ENCODE data around the gene MNT. TPM values are rescaled to one million over a fixed set of nuclear protein-coding genes. Genes with fewer than 3 reads are reported as not detected.
A peak's percentile ranks its signal among the peaks of the same experiment; 100 is the strongest.

The MNT gene
- total RNA-seq, 2 donors from 2014 or later = 26.0 to 27.2 TPM

DNA sequence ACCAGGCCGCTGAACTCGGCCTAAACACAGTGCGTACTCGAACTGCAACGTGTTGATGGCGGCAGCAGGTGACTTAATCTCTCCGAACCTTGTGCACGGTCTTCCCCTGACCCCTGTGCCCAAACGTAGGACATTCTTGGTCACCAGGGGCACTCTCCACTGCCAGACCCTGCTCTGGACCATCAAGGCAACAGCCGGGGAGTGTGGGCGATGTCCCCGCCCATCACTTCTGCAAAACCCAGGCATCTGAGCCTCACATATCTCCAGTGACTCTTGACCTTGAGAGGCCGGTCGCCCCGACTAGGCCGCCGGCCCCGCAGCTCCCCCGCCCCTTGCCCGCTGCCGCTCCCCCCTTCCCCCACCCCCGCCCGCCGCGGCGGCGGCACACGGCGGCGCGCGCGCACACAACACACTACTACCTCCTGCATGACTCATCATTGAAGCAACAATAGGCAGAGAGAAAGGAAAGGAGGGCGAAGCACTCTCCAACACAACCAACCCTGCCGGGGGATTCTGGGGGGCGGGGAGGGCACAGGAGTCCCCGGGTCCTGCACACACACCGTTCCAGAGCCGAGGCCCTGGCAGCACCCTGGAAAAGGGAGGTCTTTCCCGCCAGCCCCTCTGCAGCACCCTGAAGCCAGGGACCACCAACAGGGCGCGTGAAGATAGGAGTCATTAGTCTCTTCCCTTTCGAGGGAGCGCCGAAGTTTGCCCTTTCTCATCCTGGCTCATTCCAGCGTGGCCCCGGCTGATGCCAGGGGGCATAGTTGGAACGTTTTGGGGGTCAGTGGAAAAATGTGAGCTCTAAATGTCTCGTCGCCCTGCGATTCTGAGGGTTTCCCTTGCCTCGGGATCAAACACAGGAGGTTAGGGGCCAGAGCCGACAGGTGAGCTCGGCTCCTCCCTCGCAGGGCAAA is 1.9 kb downstream of the MNT start:
- peak; percentile 87 for DNase-seq (ENCODE audit: low spot score)
- intact Hi-C loops (cut with DNase I) = no loop called here

DNA sequence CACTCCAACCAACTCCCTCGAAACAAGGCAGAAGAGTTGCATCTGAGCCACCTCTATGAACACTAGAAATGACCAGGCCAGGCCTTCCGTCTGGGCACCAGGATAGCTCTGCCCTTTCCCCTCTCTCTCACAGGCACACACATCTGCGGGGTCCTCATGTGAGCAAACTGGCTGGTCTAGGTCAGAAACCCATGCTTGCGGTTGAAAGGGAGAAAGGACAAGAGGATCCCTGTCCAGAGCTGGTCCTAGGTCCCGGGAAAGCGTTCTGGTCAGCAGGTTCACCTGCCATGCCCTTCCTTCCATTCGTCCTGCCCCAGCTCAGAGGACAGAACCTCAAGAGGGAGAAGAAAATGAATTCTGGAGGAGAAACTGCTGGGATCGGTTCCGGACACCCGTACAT is 2.7 kb downstream of the MNT start:
- intact Hi-C loops (cut with DNase I) = no loop called here
- no peak for DNase-seq (ENCODE audit: low spot score)

DNA sequence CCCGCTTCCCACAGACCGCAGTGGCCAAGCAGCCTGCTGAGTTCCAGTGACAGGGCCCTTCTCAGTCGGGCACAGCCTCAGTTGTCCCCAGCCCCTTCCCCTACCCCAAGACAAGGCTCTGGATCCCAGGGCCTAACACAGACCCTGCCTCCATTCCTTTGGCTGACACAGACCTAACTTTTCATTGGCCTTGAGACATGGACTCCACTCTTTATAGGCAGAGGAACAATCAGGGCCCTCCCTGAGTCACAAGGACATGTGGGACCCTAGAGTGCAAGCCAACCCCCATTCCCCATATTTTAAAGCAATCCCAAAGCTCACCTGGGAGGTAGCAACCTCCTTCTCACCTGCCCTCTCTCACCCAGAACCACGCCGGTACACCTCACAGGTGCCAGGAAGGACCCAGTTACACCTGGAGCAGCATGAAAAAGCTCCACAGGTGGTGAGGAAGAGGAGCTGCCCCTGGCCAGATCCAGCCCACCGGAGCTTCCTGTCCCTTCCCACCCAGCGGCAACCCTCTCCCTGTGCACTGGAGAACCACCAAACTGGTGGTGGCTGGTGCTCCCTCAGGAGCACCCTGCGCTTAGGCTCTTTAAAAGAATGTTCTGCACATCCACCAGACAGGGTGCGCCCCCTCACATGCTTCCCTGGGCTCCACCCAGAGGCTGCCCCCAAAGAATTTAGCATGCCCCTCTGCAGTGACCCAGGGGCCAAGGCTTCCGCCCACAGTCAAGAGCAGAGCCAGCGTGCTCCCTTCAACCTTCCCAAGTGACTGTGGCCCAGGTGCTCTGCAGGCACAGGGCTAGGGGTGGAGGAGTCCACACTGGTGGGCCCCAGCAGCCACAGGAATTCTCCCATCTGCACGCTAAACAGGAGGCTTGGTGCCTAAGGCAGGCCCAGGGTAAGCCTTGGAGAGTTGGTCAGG is 3.4 kb downstream of the MNT start:
- intact Hi-C loops (cut with DNase I) = no loop called here
- DNase-seq (ENCODE audit: low spot score) = no peak

DNA sequence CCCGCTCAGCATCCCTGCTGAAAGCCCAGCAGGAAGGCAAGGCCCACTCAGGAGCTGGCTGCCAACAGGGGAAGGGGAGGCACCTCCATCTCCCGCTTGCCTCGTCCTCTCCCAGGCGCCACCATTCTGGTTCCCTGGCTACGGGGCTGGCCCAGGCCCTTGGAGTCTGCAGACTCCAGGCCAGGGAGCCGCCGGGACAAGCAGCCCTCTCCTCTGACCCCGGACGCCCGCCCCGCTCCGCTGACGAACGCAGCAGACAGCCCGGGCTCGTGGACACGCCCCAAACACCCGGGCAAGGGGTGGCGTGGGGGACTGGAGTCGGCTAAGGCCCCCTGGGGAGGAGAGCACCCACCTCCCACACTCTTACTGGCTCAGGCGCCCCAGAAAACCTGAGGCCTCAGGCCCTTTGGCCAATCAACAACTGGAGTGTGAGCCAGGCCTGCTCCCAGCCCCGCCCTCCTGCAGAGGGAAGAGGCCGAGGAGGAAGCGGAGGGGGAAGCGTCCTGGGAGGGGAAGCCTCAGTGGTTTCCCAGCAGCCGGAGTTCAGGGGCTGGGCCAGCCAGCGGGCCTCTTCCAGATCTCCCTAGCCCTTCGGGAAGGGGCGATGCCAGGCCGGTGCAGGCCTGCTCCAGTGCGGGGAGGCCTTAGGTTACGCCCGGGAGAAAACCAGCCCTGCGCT is 4.2 kb downstream of the MNT start:
- intact Hi-C loops (cut with DNase I) = no loop called here
- DNase-seq (ENCODE audit: low spot score) = peak; percentile 98

DNA sequence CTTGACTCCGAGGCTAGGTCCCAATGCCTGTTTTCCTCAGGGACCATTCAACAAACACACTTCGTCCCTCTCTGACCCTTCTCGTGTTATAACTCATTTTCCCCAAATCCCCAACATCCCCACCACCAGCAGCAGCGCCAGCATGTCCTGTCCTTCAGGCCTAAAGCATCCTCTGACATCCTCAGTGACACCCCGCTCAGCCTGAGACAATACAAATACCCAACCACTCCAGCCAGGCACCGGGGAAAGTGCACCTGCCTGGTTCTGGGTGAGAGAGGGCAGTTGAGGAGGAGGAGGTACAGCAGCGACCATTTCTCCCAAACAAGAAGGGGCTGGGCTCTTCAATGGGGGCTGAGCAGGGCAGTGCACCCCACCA is 4.7 kb downstream of the MNT start:
- intact Hi-C loops (cut with DNase I) = no loop called here
- no peak for DNase-seq (ENCODE audit: low spot score)

DNA sequence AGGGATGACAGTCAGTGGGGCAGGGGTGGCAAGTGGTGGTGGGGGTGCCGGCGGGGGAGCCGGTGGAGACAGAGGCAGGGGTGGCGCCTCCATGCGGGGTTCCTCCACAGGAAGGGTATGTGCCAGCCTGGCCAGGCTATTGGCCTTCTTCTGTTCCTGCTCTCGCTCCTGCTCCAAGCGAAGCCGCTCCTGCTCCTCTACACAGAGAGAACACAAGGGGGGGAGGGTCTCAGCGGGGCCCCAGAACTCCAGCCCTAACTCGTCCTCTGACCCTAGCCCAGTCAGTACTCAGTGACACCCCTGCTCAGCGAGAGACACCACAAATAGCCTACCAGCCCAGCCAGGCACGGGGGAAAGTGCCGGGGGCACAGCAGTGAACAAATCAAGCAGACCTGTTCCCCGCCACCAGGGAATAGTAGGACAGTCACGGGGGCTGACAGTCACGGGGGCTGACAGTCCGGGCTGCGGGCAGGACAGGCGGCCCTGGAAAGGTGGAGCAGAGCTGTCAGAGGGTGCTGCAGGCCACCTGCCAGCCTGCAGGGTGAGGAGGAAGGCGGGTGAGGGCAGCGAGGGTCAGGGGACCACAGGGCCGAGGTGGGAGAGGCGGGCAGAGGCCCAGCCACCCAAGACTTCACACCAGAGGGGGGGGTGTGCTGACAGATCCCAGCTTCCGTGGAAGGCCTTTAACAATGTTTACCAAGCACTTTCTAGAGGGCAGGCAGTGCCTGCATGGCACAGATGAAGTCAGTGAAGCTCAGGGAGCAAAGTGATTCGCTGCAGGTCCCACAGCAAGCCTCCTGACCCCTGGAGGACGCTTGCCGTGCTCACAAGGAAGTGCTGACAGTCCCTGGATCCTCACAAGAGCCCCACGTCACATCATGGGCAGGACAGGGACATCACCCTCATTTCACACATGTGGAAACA is 5.3 kb downstream of the MNT start:
- peak; percentile 83 for DNase-seq (ENCODE audit: low spot score)
- intact Hi-C loops (cut with DNase I) = no loop called here

DNA sequence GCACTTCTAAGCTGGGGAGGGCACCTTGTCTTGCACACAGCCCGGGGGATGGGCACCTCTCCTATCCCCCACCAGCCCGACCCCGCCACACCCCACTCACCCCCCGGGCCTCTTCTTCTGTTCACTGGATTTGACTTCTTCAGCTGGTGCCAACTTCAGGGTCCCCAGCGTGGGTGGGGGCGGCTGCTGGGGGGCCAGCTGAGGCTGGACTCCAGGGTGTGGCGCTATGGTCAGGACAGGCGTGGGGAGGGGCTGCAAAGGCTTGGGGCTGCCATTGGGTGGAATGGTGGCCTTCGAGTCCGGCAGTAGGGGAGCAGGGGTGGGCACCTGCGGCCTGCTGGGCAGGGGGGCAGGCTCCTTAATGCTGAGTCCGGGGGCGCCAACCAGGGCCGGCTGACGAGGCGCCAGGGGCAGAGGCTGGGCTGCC is 6.1 kb downstream of the MNT start:
- DNase-seq (ENCODE audit: low spot score) = peak; percentile 73
- intact Hi-C loops (cut with DNase I) = no loop called here

DNA sequence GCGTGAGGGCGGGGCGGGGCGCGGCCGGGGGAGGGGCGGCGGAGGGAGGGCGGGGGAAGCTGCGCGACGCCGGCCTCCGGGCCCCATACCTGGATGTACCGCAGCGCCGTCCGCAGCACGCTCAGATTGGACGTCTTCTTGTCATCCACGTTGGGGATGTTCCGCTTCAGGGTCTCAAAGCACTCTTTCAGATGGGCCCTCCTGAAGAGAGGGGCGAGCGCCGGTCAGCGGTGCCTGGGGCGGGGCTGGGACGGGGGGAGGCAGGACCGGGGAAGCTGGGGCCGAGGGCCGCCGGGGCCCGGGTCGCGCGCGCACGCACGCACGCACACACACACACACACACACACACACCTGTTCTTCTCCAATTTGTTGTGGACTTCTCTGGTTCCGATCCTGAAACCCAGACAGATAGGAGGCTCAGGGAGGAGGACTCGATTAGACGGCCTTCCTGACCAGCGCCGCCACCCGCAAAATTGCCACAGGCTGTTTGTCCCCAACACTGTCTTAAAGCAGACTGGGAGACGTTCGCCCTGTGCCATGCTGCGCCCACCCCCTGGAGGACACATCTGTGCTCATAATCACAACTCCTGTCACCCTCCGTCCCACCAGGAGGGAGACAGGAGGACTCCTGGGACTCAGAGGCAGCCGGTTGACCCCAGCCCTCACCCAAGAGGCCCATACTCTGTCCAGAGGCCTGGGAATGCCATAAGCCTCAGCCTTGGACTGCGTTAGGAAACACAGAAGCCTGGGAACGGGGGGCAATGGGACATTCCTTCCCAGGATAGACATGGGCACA is 6.7 kb downstream of the MNT start:
- DNase-seq (ENCODE audit: low spot score) = peak; percentile 81
- intact Hi-C loops (cut with DNase I) = no loop called here

DNA sequence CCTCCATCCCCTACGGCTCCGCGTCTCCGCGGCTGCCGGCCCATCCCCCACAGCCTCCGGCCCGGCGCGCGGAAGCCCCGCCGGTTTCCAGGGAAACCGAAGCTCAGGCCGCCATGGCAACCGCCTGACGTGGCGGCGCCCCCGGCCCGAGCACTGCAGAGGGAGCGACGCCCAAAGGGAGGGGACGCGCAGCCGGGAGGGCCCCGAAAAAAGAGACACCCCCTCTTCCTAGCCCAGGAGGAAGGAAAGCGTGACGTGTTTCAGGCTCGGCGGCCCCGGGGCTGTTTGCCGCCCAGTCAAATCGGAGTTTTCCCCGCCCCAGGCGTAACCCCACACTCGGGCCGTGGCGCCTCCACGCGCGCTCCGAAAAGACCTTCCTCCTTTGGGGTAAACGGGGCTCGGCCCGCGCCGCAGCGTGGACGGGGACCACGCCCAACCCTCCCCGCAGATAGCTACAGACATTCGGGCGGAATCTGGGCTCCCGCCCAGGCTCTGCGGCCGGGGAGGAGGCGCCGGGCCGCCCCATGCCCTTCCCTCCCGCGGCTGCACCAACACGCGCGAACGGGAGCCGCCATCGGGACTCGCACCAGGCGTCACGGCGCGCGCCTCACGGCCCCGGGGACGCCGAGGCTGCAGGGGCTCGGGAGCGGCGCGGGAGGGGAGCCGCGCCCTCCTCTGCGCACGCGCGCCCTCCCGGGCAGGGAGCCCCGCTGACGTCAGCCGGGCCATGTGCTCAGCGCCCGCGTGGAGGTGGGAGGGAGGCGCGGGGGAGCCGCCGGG is 7.5 kb downstream of the MNT start:
- intact Hi-C loops (cut with DNase I) = no loop called here
- peak; percentile 97 for DNase-seq (ENCODE audit: low spot score)

DNA sequence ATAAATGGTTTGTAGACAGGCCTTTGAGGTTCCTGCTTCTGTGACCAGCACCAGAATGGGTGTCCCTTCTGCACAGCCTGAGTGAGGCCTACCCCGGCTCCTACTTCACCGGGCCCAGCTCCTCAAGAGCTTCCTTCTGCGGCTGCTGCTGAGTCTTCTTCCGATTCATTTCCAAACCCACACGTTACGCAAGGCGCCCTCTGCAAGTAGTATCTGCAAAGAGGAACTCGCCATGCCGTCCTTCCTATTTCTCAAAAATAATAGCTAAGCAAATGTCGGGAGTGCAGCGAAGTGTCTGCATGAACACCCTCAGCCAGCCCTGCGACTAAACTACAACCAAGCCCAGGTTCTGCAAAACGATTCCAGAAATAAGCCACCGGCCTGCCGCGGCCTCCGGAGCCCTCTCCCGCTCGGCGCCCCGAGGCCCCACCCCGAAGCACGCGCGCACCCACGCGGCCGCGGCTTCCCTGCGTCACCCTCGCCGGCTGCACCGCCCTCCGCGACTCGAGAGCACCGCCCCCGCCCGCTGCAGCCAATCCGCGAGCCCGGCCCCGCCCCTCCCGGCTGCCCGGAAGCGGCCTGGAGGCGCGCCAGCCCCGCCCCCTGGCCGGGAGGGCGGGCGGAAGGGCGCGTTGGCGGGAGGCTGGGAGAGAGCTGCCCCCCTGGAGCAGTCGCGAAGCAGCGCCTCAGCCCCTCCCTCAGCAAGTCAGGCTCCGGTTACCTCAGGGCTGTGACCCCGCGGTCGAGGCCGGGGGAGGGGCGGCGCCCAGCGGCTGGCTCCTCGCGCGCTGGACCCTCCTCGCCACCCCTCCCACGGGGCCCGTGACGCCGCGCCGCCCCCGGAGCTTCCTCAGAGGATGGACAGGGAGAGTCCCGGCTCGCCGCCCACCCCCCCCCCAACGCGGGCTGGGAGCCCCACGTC is 8.3 kb downstream of the MNT start:
- peak; percentile 99 for DNase-seq (ENCODE audit: low spot score)
- intact Hi-C loops (cut with DNase I) = no loop called here

DNA sequence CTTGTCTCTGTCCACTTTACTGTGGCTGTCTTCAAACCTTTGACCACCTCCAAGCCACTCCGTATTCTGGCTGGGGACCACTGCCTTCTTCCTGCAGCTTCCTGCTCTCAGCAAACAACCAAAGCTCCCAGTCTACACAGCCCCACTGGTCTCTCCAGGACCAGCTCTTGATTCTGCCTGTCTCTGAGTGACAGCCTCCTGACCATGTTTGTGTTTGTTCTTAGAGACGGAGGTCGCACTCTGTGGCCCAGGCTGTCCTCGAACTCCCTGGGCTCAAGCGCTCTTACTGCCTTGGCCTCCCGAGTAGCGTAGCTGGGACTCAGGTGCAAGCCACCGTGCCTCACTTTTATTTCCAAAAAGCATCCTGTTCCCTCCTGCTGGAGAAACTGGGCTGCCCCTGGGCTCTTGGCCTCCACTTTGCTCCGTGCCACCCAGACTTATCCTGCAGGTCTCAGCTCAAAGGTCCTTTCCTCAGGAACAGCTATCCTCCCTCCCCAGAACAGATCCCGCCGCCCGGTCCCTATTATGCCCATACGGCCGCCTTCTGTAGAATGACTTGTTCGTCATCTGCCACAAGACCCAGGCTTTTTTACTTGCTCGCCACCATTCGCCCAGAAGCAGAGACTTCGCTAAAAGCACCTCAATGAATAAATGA is 9.1 kb downstream of the MNT start:
- DNase-seq (ENCODE audit: low spot score) = peak; percentile 69
- intact Hi-C loops (cut with DNase I) = no loop called here

DNA sequence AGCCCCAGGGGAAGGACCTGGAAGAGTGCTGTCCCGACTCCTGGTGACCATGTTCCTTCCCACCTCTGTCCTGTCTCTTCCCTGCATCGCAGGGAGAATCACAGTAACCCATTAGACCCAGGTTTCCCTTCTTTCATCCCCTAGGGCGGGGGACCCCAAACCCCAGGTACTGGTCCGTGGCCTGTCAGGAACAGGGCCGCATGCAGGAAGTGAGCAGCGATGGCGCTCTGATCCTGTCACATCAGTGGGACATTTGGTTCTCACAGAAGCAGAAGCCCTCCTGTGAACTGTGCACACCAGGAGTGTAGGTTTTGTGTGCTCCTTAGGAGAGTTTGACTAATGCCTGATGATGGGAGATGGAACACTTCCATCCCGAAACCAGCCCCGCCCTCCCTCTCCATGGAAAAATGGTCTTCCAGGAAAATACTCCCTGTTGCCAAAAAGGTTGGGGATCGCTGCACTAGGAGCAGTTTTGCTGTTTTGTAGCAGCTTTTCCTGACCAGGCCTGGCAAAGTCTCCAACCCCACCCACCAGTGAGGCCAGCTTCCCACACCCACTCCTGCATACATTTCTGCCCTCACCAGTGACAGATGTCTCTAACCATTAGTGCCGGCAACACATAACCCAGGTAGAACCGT is 10.5 kb downstream of the MNT start:
- DNase-seq (ENCODE audit: low spot score) = peak; percentile 88
- intact Hi-C loops (cut with DNase I) = no loop called here

DNA sequence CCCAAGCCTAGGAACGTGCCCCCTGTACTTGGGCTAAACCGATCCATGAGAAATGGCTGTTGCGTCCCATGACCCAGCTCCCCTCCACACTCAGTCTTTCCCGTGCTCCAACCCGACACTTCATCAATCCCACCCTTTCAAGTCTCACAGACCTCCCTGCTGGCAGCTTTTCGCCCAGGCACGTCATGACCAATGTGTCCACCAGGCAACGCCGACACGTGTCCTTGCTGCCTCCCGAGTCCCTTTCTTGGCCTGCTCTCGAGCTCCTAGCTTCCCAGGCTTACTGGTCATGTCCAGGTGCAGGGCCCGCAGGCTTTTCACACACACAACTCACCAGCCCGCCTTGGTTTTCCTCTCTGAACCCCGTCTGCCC is 12.2 kb downstream of the MNT start:
- intact Hi-C loops (cut with DNase I) = no loop called here
- no peak for DNase-seq (ENCODE audit: low spot score)

DNA sequence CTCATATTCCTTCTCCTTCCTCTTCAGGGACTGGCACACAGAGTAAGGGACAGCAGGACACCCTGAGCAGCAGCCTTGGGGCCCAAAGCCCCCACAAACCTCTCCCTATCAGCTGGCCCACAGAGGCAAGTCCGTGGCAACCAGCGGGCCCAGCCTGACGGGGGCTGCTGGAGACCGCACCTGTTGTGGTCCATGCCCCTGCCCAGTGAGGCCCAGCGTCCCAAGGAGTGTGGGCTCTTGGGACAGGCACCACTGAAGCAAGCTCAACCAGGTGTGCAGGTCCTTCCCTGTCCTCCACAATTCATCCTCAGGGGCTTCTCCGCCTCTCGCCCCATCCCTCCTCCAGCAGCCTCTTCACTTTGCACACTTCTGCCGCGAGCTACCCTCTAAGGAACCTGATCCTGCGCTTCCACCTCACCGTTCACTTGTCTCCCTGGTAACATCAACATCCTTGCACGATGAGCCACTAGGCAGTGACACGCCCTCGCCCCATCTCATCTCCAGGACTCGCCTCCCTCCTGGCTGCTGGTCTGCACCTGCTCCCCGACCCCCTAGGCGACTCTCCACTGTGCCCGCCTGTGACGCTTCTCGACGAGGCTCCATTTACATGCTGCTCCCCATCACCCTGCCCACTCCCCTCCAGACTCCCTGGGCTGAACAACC is 12.7 kb downstream of the MNT start:
- DNase-seq (ENCODE audit: low spot score) = no peak
- intact Hi-C loops (cut with DNase I) = no loop called here
